Liver (tissue), 3 donors: ENCODE results near the gene CAPN1.

Experiments
- ATF3 ChIP-seq: IDR thresholded peaks from 2 replicates; pipeline ENCODE4 v1.6.1; 2016; ENCODE audit warnings: antibody characterized with exemption
- CTCF ChIP-seq: fragments of 150-350 bp; IDR thresholded peaks from 2 replicates; pipeline ENCODE4 v1.5.1; 2017; ENCODE audit warnings: improper control_type of control experiment, low read depth, low read length; ENCODE audit not compliant: missing input control
- FOXA1 ChIP-seq: IDR thresholded peaks from 2 replicates; pipeline ENCODE4 v1.6.1; 2016; ENCODE audit warnings: antibody characterized with exemption
- FOXA2 ChIP-seq: IDR thresholded peaks from 2 replicates; pipeline ENCODE4 v1.6.1; 2016; ENCODE audit warnings: antibody characterized with exemption
- GABPA ChIP-seq, 2 donors: IDR thresholded peaks in 1 of 2; conservative IDR thresholded peaks in 1 of 2; 2 replicates each; pipeline ENCODE4 v1.6.1; 2016; ENCODE audit warnings: antibody characterized with exemption in 2 of 2, mild to moderate bottlenecking in 1 of 2, moderate library complexity in 1 of 2
- HNF4G ChIP-seq: IDR thresholded peaks from 2 replicates; pipeline ENCODE4 v1.6.1; 2016; ENCODE audit warnings: antibody characterized with exemption
- JUND ChIP-seq, 2 donors: IDR thresholded peaks; 2 replicates each; pipeline ENCODE4 v1.6.1; 2016; ENCODE audit warnings: antibody characterized with exemption in 2 of 2
- RAD21 ChIP-seq, 2 donors: IDR thresholded peaks; 2 replicates each; pipeline ENCODE4 v1.6.1; 2016; ENCODE audit warnings: antibody characterized with exemption in 2 of 2, mild to moderate bottlenecking in 2 of 2
- RXRA ChIP-seq, 2 donors: IDR thresholded peaks; 2 replicates each; pipeline ENCODE4 v1.6.1; 2017 to 2018; ENCODE audit warnings: antibody characterized with exemption in 2 of 2, mild to moderate bottlenecking in 1 of 2
- SP1 ChIP-seq: IDR thresholded peaks from 2 replicates; pipeline ENCODE4 v1.6.1; 2018; ENCODE audit warnings: antibody characterized with exemption, mild to moderate bottlenecking
- TAF1 ChIP-seq: conservative IDR thresholded peaks from 2 replicates; pipeline ENCODE4 v1.6.1; 2016; ENCODE audit warnings: antibody characterized with exemption, mild to moderate bottlenecking
- YY1 ChIP-seq: IDR thresholded peaks from 2 replicates; pipeline ENCODE4 v1.6.1; 2016; ENCODE audit warnings: antibody characterized with exemption, mild to moderate bottlenecking
- TF ChIP-seq, protein P1 (sequence below): IDR thresholded peaks from 2 replicates; pipeline ENCODE4 v1.6.1; 2016; ENCODE audit warnings: antibody characterized with exemption, mild to moderate bottlenecking
- TF ChIP-seq, protein P2 (sequence below): IDR thresholded peaks from 2 replicates; pipeline ENCODE4 v1.6.1; 2016; ENCODE audit warnings: antibody characterized with exemption
- donor health status: healthy.
- donor health status: healthy.

- TF ChIP-seq CTCF (peak; percentile 34), YY1 (peak; percentile 22), RXRA (IDR thresholded peaks at IDR 0.05) (peak in 1 of 2 donors; percentile 8), GABPA (IDR thresholded peaks at IDR 0.05 in 1 of 2, conservative IDR thresholded peaks at IDR 0.05 in 1 of 2) (no peak), RAD21 (IDR thresholded peaks at IDR 0.05) (peak; percentile 76 to 83), HNF4G (no peak), JUND (IDR thresholded peaks at IDR 0.05) (no peak), FOXA1 (no peak), SP1 (peak; percentile 10), TAF1 (no peak), FOXA2 (no peak), ATF3 (no peak)
- TF ChIP-seq, protein P1, sequence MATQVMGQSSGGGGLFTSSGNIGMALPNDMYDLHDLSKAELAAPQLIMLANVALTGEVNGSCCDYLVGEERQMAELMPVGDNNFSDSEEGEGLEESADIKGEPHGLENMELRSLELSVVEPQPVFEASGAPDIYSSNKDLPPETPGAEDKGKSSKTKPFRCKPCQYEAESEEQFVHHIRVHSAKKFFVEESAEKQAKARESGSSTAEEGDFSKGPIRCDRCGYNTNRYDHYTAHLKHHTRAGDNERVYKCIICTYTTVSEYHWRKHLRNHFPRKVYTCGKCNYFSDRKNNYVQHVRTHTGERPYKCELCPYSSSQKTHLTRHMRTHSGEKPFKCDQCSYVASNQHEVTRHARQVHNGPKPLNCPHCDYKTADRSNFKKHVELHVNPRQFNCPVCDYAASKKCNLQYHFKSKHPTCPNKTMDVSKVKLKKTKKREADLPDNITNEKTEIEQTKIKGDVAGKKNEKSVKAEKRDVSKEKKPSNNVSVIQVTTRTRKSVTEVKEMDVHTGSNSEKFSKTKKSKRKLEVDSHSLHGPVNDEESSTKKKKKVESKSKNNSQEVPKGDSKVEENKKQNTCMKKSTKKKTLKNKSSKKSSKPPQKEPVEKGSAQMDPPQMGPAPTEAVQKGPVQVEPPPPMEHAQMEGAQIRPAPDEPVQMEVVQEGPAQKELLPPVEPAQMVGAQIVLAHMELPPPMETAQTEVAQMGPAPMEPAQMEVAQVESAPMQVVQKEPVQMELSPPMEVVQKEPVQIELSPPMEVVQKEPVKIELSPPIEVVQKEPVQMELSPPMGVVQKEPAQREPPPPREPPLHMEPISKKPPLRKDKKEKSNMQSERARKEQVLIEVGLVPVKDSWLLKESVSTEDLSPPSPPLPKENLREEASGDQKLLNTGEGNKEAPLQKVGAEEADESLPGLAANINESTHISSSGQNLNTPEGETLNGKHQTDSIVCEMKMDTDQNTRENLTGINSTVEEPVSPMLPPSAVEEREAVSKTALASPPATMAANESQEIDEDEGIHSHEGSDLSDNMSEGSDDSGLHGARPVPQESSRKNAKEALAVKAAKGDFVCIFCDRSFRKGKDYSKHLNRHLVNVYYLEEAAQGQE, result no peak
- TF ChIP-seq, protein P2, sequence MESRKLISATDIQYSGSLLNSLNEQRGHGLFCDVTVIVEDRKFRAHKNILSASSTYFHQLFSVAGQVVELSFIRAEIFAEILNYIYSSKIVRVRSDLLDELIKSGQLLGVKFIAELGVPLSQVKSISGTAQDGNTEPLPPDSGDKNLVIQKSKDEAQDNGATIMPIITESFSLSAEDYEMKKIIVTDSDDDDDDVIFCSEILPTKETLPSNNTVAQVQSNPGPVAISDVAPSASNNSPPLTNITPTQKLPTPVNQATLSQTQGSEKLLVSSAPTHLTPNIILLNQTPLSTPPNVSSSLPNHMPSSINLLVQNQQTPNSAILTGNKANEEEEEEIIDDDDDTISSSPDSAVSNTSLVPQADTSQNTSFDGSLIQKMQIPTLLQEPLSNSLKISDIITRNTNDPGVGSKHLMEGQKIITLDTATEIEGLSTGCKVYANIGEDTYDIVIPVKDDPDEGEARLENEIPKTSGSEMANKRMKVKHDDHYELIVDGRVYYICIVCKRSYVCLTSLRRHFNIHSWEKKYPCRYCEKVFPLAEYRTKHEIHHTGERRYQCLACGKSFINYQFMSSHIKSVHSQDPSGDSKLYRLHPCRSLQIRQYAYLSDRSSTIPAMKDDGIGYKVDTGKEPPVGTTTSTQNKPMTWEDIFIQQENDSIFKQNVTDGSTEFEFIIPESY, result no peak
Observed at GRCh38 chr11:65225279-65226102, 43.8 kb downstream of the CAPN1 start.
